OCI-LY1 (cell line): ENCODE results near the gene SERINC5.

Experiments used
- CTCF ChIP-seq: fragments of 200-600 bp; sonication (generic), shearing (Covaris generic); IDR thresholded peaks from 2 replicates; pipeline ENCODE4 v1.5.1; 2017; ENCODE audit warnings: mild to moderate bottlenecking, antibody characterized with exemption, low read length, moderate library complexity, mixed read lengths
- EZH2 ChIP-seq: fragments of 200-600 bp; sonication (generic), shearing (Covaris generic); IDR thresholded peaks from 2 replicates; pipeline ENCODE4 v1.8.0; 2017; ENCODE audit warnings: borderline replicate concordance, mixed run types, mild to moderate bottlenecking, antibody characterized with exemption, low read length, moderate library complexity, mixed read lengths

GRCh38 chr5:80165452-80165851 is 90.4 kb downstream of the SERINC5 start:
- TF ChIP-seq CTCF (no peak), EZH2 (no peak)
